GM12801 (cell line): ENCODE measurements around the gene RIIAD1.

ENCODE experiments used
- TF ChIP-seq, protein P1 (sequence below): IDR thresholded peaks from one replicate; pipeline ENCODE4 v1.5.1; 2011; ENCODE audit warnings: control low read depth; ENCODE audit not compliant: insufficient read length; ENCODE audit errors: extremely low read depth

The RIIAD1 gene

DNA sequence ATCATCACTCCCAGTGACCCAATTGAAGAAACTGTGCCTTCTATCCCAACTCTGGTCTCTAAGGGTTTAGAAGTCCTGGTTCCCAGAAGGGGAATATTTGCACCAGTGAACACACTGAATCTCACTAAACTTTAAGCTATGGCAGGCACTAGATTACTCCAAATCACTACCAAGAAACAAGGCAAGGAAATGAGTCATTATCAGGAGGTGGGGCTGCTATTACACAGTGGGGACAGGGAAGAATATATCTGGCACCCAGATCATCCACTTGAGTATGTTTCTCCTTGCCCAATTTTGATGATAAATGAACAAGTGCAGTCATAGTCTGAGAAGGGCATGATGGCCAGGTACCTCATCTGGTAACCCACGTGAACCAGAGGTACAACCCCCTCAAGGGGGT lies 35.0 kb downstream of the RIIAD1 start:
- TF ChIP-seq, protein P1, sequence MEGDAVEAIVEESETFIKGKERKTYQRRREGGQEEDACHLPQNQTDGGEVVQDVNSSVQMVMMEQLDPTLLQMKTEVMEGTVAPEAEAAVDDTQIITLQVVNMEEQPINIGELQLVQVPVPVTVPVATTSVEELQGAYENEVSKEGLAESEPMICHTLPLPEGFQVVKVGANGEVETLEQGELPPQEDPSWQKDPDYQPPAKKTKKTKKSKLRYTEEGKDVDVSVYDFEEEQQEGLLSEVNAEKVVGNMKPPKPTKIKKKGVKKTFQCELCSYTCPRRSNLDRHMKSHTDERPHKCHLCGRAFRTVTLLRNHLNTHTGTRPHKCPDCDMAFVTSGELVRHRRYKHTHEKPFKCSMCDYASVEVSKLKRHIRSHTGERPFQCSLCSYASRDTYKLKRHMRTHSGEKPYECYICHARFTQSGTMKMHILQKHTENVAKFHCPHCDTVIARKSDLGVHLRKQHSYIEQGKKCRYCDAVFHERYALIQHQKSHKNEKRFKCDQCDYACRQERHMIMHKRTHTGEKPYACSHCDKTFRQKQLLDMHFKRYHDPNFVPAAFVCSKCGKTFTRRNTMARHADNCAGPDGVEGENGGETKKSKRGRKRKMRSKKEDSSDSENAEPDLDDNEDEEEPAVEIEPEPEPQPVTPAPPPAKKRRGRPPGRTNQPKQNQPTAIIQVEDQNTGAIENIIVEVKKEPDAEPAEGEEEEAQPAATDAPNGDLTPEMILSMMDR, result no peak

DNA sequence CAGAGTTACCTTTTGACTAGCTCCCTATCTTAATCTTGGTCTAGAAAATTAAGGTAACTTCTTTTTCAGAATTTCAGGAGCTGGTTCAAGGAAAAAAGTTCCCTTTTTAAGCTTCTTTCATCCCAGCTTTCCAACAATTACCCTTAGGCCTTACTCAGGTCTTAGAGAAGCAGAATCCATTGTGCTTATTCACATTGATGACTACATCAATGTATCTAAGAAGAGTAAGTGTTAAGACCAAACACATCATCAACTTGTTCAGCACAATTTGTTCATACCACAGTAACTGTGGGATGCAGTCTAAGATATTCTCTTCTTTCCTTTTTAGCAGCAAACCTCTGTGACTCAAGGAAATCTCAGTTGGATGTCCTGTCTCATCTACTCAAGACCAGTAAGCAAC lies 37.9 kb downstream of the RIIAD1 start:
- TF ChIP-seq, protein P1, result no peak

DNA sequence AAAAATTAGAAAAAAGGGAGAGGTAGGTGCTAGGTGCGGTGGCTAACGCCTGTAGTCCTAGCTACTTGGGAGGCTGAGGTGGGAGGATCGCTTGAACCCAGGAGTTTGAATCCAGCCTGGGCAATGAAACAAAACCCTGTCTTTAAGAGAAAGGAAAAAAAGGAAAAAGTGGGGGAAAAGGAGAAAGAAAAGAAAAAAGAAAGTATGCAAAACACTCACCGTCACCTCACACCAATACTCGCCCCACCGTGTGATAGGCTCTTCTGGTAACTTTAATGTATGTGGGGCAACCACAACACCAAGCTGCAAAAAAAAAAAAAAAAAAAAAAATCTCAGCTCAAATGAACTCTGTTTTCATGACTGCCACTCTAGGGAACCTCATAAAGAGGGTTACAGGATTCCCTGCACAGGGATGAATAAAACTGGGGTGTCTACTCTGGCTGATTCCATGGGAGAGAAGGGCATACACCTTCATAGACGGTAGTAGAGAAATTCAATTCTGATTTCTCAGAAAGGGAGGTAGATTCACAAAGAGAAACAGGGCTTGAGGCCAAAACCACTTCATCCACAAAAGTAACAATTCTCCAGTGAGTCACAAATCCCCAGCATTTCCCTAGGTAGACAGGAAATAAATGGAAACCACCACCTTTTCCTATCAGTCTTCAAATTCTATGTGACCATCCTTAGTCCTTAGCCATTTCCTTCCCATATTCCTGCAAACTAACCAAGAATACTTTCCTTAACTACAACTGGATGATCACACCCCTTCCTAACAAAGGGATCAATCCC lies 39.5 kb downstream of the RIIAD1 start:
- TF ChIP-seq, protein P1, result no peak

DNA sequence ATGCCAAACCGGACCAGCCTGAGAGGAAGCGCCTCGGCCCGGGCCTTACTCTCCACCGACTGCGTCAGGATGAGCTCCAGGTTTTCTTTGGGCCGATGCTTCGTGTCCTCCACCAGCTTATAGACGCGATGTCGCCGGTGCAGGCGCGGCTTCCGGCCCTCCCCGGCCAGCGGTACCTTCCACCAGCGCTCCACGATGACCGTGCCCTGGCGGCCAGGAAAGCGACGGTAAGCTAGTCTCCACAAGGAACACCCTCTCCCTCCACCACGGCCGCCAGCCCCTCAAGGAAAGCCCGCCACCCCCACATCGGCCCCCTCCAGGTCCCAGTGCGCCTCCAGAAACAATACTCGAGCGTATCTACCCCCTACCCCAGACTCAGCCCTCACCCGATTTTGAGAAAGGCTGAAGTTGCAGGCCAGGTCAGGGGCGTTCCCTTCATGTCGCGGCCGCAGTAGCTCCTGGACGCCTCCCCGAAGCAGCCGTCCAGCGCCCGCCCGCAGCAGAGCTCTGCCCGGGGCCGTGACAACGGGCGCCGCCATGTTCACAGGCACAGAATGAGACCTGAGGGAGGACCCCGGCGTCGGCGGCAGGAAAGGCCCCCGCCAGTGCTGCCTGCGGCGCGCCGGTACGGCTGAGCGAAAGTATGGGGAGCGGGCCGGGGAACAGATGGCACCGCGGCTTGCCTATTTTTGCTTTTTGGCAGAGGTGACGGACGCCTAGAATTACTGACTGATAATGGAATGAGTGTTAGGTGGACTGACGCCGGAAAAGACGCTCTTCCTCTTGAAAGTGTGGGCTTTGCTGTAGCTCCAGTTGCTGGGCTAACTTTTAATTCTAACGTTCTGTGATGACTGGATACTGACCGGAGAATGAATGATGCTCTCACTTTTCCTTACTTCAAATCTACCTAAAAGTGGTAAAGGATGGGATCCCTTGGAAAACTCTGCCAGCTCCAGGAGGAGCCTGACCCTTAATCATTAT lies 41.9 kb downstream of the RIIAD1 start, which contains the start of gene MRPL9:
Gene MRPL9, minus strand, starts transcription at position 556 of the 981 bp plus-strand sequence. Its CDS starts 17 bp downstream, at position 539.
- TF ChIP-seq, protein P1, result no peak

DNA sequence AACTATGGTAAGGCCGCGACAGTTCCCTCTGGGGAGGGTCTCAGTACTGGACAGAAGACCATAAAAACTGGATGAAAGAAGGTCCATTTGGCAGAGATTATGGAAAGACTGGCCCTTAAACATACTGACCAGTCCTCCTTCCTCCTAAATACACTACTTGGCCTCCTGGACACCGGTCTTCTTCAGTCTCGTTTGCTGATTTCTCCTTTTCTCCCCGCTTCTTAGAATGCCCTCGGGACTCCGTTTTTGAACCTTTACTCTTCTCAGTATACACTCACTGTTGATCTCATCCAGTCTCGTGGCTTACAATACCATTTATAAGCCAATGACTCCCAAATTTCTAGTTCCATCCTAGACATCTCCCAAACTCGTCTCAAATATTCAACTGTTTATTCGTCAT lies 42.7 kb downstream of the RIIAD1 start:
- TF ChIP-seq, protein P1, result no peak

DNA sequence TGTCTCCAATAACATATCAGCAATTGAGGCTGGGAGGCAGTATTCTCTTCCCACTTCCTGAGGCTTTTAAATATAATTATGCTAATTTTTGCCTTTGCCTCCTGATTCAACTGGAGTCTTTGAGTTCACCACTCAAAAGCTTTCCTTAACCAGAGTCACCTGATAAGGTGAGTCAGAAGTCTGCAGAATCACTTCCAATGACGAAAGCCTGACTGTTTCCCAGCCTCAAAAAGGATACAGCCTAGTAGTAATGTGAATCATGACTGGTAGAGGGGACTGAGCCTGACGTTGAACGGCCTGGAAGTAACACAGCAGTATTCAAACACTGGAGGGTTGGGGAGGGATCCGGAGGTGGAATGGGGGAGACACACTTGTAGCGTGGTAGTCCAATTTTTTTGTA lies 52.4 kb downstream of the RIIAD1 start:
- TF ChIP-seq, protein P1, result no peak

DNA sequence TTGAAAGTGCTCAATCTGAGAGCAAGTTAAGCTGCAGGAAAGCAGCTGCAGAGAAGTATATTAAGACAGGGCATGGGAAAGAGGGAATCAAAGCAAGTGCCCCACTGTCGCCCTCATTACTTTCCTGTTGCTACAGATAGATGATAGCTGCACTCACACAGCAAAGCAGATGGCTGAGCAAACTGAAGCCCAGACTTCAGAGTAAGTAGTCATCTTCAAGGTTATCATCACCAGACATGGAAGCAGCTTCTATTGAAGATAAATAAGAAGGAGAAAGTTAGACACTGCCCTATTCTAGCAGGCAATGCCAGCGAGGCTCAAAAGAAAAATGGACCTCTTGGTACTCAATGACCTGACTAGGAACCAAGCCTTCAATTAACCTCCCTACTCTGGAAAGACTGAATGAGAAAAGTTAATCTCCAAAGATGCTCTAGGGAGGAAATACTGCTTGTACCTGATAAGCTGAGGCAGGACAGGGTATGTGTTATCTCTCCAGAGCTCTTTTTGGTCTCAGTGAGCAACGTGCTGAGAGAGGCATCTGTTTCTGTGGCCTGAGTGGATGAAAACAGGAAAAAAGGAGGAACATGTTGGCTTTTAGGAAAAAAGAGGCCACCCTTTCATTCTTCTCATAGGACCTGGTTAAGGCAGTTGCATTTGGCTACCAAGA lies 53.1 kb downstream of the RIIAD1 start:
- TF ChIP-seq, protein P1, result no peak
